ENCODE data around the gene HSPA6. TPM values are rescaled to one million over a fixed set of nuclear protein-coding genes. Genes with fewer than 3 reads are reported as not detected.

HSPA6 gene
- total RNA-seq, 1 donor from 2014 or later = 13.0 TPM

DNA sequence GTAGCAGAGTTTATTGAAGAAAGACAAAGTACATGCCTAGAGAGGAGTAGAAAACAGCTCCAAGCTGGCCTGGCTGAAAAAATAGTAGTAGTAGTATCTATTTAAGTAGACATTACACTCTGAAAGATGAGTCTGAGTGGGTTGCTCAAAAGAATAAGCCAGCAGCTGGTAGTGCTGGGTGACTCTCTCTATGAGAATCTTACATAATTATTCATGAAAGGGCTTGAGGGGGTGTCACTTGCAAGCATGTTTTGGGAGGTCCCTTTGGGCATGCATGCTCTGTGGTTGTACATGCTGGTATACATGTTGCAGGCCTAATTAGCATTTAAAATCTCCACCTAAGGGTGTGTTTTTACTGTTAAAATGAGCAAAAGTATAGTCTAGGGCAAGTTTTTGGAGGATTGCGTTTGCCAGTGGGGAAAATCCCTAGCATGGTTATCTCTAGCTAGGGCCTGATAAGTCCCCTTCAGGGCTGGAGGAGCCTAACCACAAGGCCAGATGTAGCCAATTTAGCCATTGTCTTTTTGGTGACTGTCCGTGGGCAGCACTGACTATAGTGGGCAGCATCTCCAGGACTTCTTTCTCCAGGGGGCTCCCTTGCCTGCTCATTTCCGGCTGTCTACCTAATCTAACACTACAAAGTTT is 30.1 kb upstream of the HSPA6 start:
- no peak for ATAC-seq
- no peaks in the 10 kb centered on the region for H3K9me3 ChIP-seq
- intact Hi-C loops (cut with DNase I) = no loop called here
- no peaks in the 10 kb centered on the region for H3K36me3 ChIP-seq
- no peak for TF ChIP-seq CTCF (IDR thresholded peaks at IDR 0.05)
- no peaks in the 10 kb centered on the region for H3K27me3 ChIP-seq (ENCODE audit: low read depth)
- H3K4me3 ChIP-seq = no peak overlapping the region
- H3K27ac ChIP-seq = no peak overlapping the region
- peaks cover 2% of the 10 kb centered on the region for H3K4me1 ChIP-seq
- no peak for DNase-seq

DNA sequence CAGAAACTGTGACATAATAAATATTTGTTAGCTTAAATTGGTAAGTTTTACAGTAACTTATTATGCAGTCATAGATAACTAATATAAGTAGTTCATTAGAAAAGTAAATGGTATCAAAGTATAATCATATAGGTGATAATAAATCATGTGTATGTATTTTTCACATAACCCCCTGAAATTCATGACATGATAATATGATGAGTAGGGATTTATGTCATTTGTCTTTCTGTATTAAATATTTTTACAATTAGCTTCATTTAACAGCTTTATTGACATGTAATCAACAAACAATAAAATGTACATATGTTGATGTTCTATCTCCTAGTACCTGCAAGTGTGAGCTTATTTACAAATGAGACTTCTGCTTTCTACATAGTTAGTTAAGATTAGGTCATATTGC is 28.9 kb upstream of the HSPA6 start:
- no peak for TF ChIP-seq CTCF (IDR thresholded peaks at IDR 0.05)
- no peak overlapping the region for H3K27ac ChIP-seq
- DNase-seq = no peak
- intact Hi-C loops (cut with DNase I) = no loop called here
- ATAC-seq = no peak
- H3K4me1 ChIP-seq = peaks cover 12% of the 10 kb centered on the region
- H3K36me3 ChIP-seq = no peaks in the 10 kb centered on the region
- no peaks in the 10 kb centered on the region for H3K9me3 ChIP-seq
- H3K27me3 ChIP-seq (ENCODE audit: low read depth) = no peaks in the 10 kb centered on the region
- no peak overlapping the region for H3K4me3 ChIP-seq

- H3K27me3 ChIP-seq (ENCODE audit: low read depth) = no peaks in the 10 kb centered on the region
- no peak for TF ChIP-seq CTCF (IDR thresholded peaks at IDR 0.05)
- H3K4me3 ChIP-seq = no peak overlapping the region
- no peaks in the 10 kb centered on the region for H3K36me3 ChIP-seq
- no peaks in the 10 kb centered on the region for H3K9me3 ChIP-seq
- no peak for ATAC-seq
- H3K27ac ChIP-seq = no peak overlapping the region
- no peak for DNase-seq
- peaks cover 23% of the 10 kb centered on the region for H3K4me1 ChIP-seq
- intact Hi-C loops (cut with DNase I) = no loop called here
These were observed 26.4 kb upstream of the HSPA6 start for GRCh38 chr1:161497961-161498360.

GRCh38 chr1:161498646-161499045 is 25.7 kb upstream of the HSPA6 start:
- H3K27me3 ChIP-seq (ENCODE audit: low read depth) = no peaks in the 10 kb centered on the region
- intact Hi-C loops (cut with DNase I) = no loop called here
- no peak for DNase-seq
- H3K9me3 ChIP-seq = no peaks in the 10 kb centered on the region
- no peak for ATAC-seq
- peaks cover 23% of the 10 kb centered on the region for H3K4me1 ChIP-seq
- no peaks in the 10 kb centered on the region for H3K36me3 ChIP-seq
- H3K27ac ChIP-seq = no peak overlapping the region
- no peak overlapping the region for H3K4me3 ChIP-seq
- TF ChIP-seq CTCF (IDR thresholded peaks at IDR 0.05) = no peak

DNA sequence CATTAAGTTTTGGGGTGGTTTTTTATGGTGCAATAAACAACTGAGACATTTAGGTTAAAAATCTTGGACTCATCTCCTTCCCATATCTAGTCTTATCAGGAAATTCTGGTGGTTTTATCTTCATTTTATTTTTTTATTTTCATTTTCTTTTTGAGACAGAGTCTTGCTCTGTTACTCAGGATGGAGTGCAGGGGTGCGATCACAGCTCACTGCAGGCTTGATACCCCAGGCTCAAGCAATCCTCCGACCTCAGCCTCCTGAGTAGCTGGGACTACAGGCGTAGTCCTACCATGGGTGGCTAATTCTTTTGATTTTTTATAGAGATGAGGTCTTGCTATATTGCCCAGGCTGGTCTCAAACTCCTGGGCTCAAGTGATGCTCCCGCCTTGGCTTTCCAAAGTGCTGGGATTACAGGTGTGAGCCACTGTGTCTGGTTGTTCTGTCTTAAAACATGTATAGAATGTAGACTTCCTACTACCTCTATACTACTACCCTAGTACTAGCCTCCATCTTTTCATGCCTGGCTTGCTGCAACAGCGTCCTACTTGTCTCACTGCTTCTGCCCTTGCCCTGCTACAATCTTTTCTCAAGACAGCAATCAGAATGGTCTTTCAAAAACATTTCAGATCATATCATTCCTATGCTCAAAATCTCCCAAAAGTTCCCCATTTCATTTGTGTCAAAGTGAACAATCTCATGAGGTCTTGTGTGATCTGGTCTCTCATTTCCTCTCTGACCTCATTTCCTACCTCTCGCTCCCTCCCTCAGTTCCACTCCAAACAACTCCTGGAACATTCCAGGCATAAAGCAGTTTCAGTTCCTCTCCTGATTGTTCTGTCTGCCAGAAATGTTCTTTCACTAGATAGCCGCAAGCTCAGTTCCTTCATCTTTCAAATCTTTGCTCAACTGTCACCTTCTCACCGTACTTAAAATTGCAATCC is 25.0 kb upstream of the HSPA6 start:
- H3K27me3 ChIP-seq (ENCODE audit: low read depth) = no peaks in the 10 kb centered on the region
- H3K27ac ChIP-seq = peak overlapping the region; percentile 67
- peaks cover 23% of the 10 kb centered on the region for H3K4me1 ChIP-seq
- TF ChIP-seq CTCF (IDR thresholded peaks at IDR 0.05) = no peak
- H3K4me3 ChIP-seq = no peak overlapping the region
- intact Hi-C loops (cut with DNase I) = no loop called here
- peak; percentile 79 to 90 for ATAC-seq
- no peaks in the 10 kb centered on the region for H3K9me3 ChIP-seq
- no peak for DNase-seq
- no peaks in the 10 kb centered on the region for H3K36me3 ChIP-seq

All from lower lobe of right lung (tissue), 2 donors.